SU-DHL-6 (cell line): ENCODE results near the gene ARHGAP45.

Source experiments
- H2AFZ ChIP-seq: fragments of 200-600 bp; sonication (generic); 2 replicates; pipeline ENCODE4 v1.6.1; 2014; ENCODE audit warnings: low read depth, mild to moderate bottlenecking, moderate library complexity, mixed read lengths, antibody characterized with exemption, low read length; ENCODE audit not compliant: severe bottlenecking
- H3F3A ChIP-seq: fragments of 200-600 bp; shearing (Covaris generic); 2 replicates; pipeline ENCODE4 v1.6.0; 2016; ENCODE audit warnings: antibody characterized with exemption, mild to moderate bottlenecking; ENCODE audit not compliant: insufficient read depth
- H3K27ac ChIP-seq: fragments of 200-600 bp; sonication (generic); 2 replicates; pipeline ENCODE4 v1.5.1; 2016; ENCODE audit warnings: low read depth, mild to moderate bottlenecking, low read length, moderate library complexity, mixed read lengths
- H3K27me3 ChIP-seq: fragments of 200-600 bp; sonication (generic), shearing (Covaris generic); 2 replicates; pipeline ENCODE4 v1.6.0; 2014; ENCODE audit warnings: mild to moderate bottlenecking, low read length
- H3K36me3 ChIP-seq: fragments of 200-600 bp; sonication (generic); 2 replicates; pipeline ENCODE4 v1.6.1; 2014; ENCODE audit warnings: mild to moderate bottlenecking, low read length, mixed read lengths
- H3K4me2 ChIP-seq: fragments of 300-600, 200-600 bp; shearing (Covaris generic), sonication (generic); 2 replicates; pipeline ENCODE4 v1.6.0; 2014; ENCODE audit warnings: low read length, low read depth, mild to moderate bottlenecking; ENCODE audit not compliant: poor library complexity, severe bottlenecking
- H3K4me3 ChIP-seq: fragments of 200-600 bp; sonication (generic); 2 replicates; pipeline ENCODE4 v1.5.1; 2014; ENCODE audit warnings: antibody characterized with exemption, low read length, mild to moderate bottlenecking, mixed read lengths; ENCODE audit not compliant: insufficient read depth, poor library complexity, severe bottlenecking
- H3K79me2 ChIP-seq: fragments of 200-600 bp; sonication (generic); 2 replicates; pipeline ENCODE4 v1.6.1; 2014; ENCODE audit warnings: mild to moderate bottlenecking, low read length, moderate library complexity; ENCODE audit not compliant: insufficient read depth
- H3K9ac ChIP-seq: fragments of 200-600 bp; sonication (generic); 2 replicates; pipeline ENCODE4 v1.7.0; 2014; ENCODE audit warnings: mild to moderate bottlenecking, low read length
- H3K9me2 ChIP-seq: fragments of 200-600 bp; sonication (generic); replicated peaks from 2 replicates; pipeline ENCODE4 v1.6.1; 2014; ENCODE audit warnings: low read length; ENCODE audit not compliant: insufficient read depth
- H3K9me3 ChIP-seq: fragments of 200-600 bp; sonication (generic); 2 replicates; pipeline ENCODE4 v1.6.1; 2014; ENCODE audit warnings: low read length, mixed read lengths; ENCODE audit not compliant: insufficient read depth
- H4K20me1 ChIP-seq: fragments of 200-600 bp; sonication (generic); 2 replicates; pipeline ENCODE4 v1.6.1; 2014; ENCODE audit warnings: low read depth, mild to moderate bottlenecking, antibody characterized with exemption, low read length, moderate library complexity, mixed read lengths
- EZH2phosphoT487 ChIP-seq: fragments of 200-600 bp; sonication (generic), shearing (Covaris generic); conservative IDR thresholded peaks from 2 replicates; pipeline ENCODE4 v1.6.1; 2018; ENCODE audit warnings: mild to moderate bottlenecking, antibody characterized with exemption, low read length, moderate library complexity, mixed read lengths
- TF ChIP-seq, protein P1 (sequence below): fragments of 200-600 bp; sonication (generic); IDR thresholded peaks from one replicate; pipeline ENCODE4 v1.5.1; 2017; ENCODE audit warnings: antibody characterized with exemption, mild to moderate bottlenecking, low read length, moderate library complexity; ENCODE audit not compliant: insufficient read depth, poor library complexity, severe bottlenecking

ARHGAP45 gene

DNA sequence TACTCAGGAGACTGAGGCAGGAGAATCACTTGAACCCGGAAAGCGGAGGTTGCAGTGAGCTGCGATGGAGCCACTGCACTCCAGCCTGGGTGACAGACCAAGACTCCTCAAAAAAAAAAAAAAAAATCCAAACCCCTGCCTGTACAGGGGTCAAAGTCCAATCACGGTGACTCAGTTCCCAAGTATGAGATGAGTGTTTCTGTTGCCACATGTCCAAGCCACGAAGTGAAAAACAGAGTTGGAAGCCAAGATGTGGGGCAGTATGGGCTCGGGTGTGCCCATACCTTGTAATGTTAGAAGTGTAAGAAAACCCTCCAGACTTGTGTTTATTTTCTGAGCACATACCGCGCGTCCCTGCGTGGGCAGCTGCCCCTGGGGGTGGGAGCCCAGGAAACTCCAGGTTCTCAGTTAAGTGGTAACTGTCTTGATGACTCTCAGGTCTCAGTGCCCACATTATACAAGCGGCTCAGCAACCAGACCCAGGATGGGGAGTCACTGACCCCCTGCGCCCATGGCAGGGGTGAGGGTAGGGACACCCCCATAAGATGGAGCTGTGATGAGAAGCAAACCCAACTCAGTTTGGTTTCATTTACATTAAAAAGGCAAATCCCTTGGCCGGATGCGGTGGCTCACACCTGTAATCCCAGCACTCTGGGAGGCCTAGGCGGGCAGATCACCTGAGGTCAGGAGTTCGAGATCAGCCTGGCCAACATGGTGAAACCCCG lies 35.6 kb downstream of the ARHGAP45 start:
- no peaks in the 10 kb centered on the region for H4K20me1 ChIP-seq
- H3K4me3 ChIP-seq, result no peak overlapping the region
- no peaks in the 10 kb centered on the region for H3K27me3 ChIP-seq
- peaks cover 3% of the 10 kb centered on the region; the same call in 1 of the 2 replicates for H3F3A ChIP-seq
- H3K4me2 ChIP-seq, result no peak overlapping the region
- no peak overlapping the region for H3K9ac ChIP-seq
- no peaks in the 10 kb centered on the region for H3K79me2 ChIP-seq
- H3K36me3 ChIP-seq, result no peaks in the 10 kb centered on the region
- H3K9me3 ChIP-seq, result no peaks in the 10 kb centered on the region
- H3K9me2 ChIP-seq, result no peaks in the 10 kb centered on the region
- H3K27ac ChIP-seq, result no peak overlapping the region
- TF ChIP-seq, protein P1, sequence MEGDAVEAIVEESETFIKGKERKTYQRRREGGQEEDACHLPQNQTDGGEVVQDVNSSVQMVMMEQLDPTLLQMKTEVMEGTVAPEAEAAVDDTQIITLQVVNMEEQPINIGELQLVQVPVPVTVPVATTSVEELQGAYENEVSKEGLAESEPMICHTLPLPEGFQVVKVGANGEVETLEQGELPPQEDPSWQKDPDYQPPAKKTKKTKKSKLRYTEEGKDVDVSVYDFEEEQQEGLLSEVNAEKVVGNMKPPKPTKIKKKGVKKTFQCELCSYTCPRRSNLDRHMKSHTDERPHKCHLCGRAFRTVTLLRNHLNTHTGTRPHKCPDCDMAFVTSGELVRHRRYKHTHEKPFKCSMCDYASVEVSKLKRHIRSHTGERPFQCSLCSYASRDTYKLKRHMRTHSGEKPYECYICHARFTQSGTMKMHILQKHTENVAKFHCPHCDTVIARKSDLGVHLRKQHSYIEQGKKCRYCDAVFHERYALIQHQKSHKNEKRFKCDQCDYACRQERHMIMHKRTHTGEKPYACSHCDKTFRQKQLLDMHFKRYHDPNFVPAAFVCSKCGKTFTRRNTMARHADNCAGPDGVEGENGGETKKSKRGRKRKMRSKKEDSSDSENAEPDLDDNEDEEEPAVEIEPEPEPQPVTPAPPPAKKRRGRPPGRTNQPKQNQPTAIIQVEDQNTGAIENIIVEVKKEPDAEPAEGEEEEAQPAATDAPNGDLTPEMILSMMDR, result no peak
- no peak for TF ChIP-seq EZH2phosphoT487
- H2AFZ ChIP-seq, result no peak overlapping the region

DNA sequence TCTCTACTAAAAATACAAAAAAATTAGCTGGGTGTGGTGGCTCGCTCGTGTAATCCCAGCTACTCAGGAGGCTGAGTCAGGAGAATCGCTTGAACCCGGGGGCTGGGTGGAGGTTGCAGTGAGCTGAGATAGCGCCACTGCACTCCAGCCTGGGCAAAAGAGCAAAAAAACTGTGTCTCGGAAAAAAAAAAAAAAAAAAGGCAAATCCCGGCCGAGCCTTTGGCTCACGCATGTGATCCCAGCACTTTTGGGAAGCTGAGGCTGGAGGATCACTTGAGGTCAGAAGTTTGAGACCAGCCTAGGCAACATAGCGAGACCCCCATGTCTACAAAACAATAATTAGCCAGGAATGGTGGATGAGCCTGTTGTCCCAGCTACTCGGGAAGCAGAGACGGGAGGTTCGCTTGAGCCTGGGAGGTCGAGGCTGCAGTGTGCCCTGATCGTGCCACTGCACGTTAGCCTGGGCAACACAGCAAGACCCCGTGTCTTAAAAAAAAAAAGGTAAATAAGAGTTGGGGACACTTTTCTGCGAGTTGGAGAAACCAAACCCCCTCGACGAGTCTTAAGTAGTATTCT lies 36.3 kb downstream of the ARHGAP45 start:
- no peaks in the 10 kb centered on the region for H3K79me2 ChIP-seq
- peak overlapping the region; percentile 72 for H3K4me2 ChIP-seq
- peak overlapping the region; percentile 51 for H2AFZ ChIP-seq
- H3K27me3 ChIP-seq, result no peaks in the 10 kb centered on the region
- no peaks in the 10 kb centered on the region for H4K20me1 ChIP-seq
- peak overlapping the region; percentile 56 for H3K9ac ChIP-seq
- no peaks in the 10 kb centered on the region for H3K9me3 ChIP-seq
- TF ChIP-seq, protein P1, result no peak
- no peak for TF ChIP-seq EZH2phosphoT487
- peak overlapping the region; percentile 29 for H3K4me3 ChIP-seq
- peaks cover 3% of the 10 kb centered on the region; the same call in 1 of the 2 replicates for H3F3A ChIP-seq
- H3K9me2 ChIP-seq, result no peaks in the 10 kb centered on the region
- H3K36me3 ChIP-seq, result no peaks in the 10 kb centered on the region
- H3K27ac ChIP-seq, result no peak overlapping the region

DNA sequence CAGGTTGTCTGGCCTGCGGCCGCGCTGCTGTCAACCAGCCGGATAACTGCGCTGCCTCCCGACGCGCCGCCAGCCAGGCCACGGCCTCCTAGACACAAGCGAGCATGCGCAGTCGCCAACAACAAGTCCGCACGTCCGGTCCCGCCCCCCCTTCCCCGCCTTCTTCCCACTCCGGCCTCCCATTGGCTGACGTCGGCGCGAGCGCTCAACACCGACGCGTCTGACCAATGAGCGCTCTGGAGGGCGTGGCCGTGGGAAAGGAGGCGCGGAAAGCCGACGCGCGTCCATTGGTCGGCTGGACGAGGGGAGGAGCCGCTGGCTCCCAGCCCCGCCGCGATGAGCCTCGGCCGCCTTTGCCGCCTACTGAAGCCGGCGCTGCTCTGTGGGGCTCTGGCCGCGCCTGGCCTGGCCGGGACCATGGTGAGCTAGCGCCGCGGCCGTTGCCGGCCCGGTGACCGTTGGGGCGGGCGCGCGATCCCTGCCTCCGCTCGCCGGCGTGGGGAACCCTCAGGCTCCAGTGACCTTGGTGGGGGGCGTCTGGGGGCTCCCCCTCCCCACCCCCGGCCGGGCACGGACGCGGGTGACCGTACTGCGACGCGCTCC lies 36.8 kb downstream of the ARHGAP45 start, which contains the start of gene GPX4:
TSS of gene GPX4 (plus strand) at position 287 of the 603 bp plus-strand sequence. CDS start at position 337, 50 bp downstream.
- H3K27ac ChIP-seq, result peak within 1 kb of the TSS; percentile 69
- H3K79me2 ChIP-seq, result no peaks in the 10 kb centered on the region
- no peak for TF ChIP-seq EZH2phosphoT487
- TF ChIP-seq, protein P1, result no peak
- no peaks in the 10 kb centered on the region for H3K9me2 ChIP-seq
- H3K27me3 ChIP-seq, result no peaks in the 10 kb centered on the region
- H3K9me3 ChIP-seq, result no peaks in the 10 kb centered on the region
- H4K20me1 ChIP-seq, result no peaks in the 10 kb centered on the region
- peak within 1 kb of the TSS; percentile 79 for H3K4me2 ChIP-seq
- peak within 1 kb of the TSS; percentile 97 for H3K4me3 ChIP-seq
- H2AFZ ChIP-seq, result peak within 1 kb of the TSS; percentile 75
- H3K9ac ChIP-seq, result peak within 1 kb of the TSS; percentile 89
- H3F3A ChIP-seq, result peaks cover 3% of the 10 kb centered on the region; the same call in 1 of the 2 replicates
- no peaks in the 10 kb centered on the region for H3K36me3 ChIP-seq
